Myocyte (in vitro differentiated cells): ENCODE results near the gene HJURP. TPM values are rescaled to one million over a fixed set of nuclear protein-coding genes. Genes with fewer than 3 reads are reported as not detected.
"Not testable (repeated sequence)": the region's sequence is repeated elsewhere in the genome, so short reads cannot be mapped to it uniquely, and the experiment has no call there.

Source experiments
- DNase-seq: peaks from one replicate; pipeline ENCODE4 v3.0.0-alpha.2; 2012; ENCODE audit warnings: low read depth
- polyA plus RNA-seq: library from polyadenylated mRNA; unstranded; fragments of >200 nt; gene quantifications from one replicate; pipeline ENCODE4 v1.2.1, GENCODE V29; 2012; ENCODE audit warnings: missing spikeins
- total RNA-seq: library from RNA; depleted of rRNA; stranded (reverse); fragments of >200 nt; gene quantifications from 2 replicates; pipeline ENCODE4 v1.2.3, GENCODE V29; 2014

Gene HJURP, protein sequence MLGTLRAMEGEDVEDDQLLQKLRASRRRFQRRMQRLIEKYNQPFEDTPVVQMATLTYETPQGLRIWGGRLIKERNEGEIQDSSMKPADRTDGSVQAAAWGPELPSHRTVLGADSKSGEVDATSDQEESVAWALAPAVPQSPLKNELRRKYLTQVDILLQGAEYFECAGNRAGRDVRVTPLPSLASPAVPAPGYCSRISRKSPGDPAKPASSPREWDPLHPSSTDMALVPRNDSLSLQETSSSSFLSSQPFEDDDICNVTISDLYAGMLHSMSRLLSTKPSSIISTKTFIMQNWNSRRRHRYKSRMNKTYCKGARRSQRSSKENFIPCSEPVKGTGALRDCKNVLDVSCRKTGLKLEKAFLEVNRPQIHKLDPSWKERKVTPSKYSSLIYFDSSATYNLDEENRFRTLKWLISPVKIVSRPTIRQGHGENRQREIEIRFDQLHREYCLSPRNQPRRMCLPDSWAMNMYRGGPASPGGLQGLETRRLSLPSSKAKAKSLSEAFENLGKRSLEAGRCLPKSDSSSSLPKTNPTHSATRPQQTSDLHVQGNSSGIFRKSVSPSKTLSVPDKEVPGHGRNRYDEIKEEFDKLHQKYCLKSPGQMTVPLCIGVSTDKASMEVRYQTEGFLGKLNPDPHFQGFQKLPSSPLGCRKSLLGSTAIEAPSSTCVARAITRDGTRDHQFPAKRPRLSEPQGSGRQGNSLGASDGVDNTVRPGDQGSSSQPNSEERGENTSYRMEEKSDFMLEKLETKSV
- total RNA-seq, result 0.62 and 1.4 TPM in 2 replicates
- polyA plus RNA-seq, result 0.29 TPM

DNA sequence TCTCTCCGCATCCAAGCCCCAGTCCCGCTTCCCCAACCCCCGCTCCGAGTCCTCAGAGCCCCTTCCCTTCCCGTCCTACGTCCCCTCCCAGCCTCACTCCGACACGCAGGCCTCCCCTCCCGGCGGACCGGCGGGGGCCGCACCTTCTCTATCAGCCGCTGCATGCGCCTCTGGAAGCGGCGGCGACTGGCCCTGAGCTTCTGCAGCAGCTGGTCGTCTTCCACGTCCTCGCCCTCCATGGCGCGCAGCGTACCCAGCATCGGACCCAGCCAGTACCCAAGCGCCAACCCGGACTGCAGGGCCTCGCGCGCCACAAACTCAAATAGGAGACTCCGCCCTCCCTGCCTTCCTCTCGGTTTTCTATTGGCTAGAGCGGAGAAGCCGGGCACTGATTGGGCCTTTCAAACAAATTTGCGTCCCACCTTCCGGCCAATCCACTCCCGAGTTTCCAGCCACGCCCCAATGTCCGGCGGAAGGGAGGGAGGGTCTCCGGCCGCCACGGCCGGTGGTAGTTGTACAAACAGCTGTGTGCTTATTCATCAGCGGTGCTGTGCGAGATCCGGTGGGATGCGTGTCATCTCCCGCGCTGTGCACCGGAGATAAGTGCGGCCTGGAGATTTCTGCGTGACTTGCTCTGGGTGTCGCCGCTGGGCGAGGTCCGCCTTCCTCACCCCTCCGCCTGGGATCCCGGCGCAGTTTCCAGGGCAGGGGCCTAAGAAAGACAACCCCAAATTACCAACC is at the start of gene HJURP:
Gene HJURP, minus strand, starts transcription at position 295 of the 741 bp plus-strand sequence. Its CDS starts 35 bp downstream, at position 260.
- DNase-seq, result peak; percentile 98

GRCh38 chr2:233901884-233902283 is 47.5 kb upstream of the HJURP start:
- no peak for DNase-seq

DNA sequence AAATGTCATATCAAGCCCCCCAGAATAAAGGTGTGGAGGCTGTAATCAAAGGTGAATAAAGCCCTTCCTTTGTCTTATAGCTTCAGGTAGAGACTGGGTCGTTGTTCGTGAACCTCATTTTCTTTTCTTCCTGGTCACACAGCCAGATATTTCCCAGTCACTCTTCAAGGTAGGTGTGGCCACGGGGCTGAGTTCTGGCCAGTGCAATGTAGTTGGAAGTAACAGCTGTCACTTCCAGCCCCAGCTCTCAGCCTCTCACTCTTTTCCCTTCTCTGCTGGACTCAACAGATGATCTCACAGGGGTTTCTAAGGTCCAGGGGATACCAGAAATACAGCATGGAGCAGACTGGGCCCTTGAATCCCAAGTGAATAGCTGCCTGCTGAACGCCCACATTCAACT is 47.0 kb upstream of the HJURP start:
- peak; percentile 70 for DNase-seq

- not testable (repeated sequence) for DNase-seq
Measured at GRCh38 chr2:233896253-233896652, 41.9 kb upstream of the HJURP start.

DNA sequence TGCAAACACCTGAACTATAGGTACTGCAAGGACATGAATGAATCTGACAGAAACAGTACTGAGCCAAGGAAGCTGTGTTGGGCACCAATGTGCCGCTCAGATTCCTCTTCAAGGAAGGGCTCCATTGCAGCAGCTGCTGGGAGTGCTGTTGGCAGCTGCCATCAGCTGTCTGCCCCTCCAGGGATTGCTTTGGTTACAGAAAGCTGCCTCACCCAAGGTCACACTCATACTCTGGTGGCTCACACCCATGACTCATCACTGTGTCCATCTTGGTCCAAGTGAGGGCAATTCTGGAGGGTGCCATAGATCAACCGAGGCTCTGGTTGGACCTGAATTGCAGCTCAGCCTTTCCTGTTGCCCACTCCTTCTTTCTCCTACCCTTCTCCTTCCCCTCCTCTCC is 38.5 kb upstream of the HJURP start:
- DNase-seq, result peak; percentile 93

DNA sequence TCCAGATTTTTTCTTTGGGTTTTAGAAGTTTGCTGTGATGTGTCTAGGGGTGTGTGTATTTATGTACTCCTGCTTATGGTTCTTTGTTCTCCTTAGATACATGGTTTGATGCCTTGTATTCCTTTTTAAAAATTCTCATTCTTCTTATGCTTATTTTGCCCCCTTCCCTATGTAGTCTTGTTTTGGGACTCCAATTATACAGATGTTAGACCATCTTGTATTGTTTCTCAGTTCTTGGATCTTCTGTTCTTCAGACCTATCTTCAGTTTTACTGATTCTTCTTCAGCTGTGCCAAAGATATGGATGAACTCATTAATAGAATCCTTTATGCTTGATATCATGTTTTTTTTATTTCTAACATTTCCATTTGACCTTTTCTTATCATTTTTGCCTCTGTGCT is 28.0 kb upstream of the HJURP start:
- DNase-seq, result no peak

GRCh38 chr2:233872125-233872524 is 17.8 kb upstream of the HJURP start:
- DNase-seq, result not testable (repeated sequence)

DNA sequence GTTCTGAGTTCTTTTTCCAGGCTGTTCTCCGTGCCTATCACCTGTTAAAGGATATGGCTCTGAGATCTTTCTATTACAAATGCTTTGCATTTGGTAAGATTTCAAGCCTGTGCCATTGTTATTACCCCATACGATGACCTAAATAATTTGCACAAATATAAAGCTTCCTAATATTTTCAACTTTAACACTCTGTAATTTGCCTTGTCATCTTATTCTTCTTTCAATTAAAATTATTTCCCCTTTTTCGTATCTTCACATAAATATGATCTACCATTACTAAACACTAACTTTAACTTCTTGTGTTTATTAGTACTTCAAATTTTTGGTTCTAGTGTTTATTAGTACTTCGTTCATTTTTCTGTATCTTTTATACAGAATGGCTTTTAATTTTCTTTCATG is 17.1 kb upstream of the HJURP start:
- no peak for DNase-seq

DNA sequence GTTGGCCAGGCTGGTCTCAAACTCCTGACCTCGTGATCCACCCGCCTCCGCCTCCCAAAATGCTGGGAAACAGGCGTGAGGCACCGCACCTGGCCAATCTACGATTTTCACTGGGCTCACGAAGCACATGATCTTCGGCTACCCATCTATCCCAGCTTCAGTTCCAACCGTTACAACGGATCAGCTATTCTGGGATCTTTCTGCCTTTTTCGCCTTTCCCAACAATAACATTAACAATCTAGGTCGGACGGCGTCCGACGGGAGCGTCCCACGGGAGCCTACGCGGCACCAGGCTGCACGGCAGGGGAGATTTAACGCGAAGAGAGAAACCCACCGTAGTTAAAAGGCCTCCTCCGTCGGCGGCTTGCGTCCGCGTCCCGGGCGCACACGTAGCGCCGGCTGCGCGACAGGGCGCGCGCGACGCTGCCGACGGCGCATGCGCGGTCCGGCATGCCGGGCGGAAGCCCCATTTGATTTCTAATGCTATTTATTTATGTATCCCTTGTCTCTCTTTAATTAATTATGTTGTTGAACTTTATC is 13.7 kb upstream of the HJURP start, which contains the start of gene MSL3B:
Gene MSL3B, minus strand, starts transcription at position 394 of the 540 bp plus-strand sequence.
- DNase-seq, result no peak

- no peak for DNase-seq
Measured at GRCh38 chr2:233866479-233866878, 12.1 kb upstream of the HJURP start.

- no peak for DNase-seq
Measured at GRCh38 chr2:233865838-233866237, 11.5 kb upstream of the HJURP start.

GRCh38 chr2:233862261-233862768 is 8.0 kb upstream of the HJURP start:
- no peak for DNase-seq

- DNase-seq, result no peak
Measured at GRCh38 chr2:233858331-233858730, 4.0 kb upstream of the HJURP start.

DNA sequence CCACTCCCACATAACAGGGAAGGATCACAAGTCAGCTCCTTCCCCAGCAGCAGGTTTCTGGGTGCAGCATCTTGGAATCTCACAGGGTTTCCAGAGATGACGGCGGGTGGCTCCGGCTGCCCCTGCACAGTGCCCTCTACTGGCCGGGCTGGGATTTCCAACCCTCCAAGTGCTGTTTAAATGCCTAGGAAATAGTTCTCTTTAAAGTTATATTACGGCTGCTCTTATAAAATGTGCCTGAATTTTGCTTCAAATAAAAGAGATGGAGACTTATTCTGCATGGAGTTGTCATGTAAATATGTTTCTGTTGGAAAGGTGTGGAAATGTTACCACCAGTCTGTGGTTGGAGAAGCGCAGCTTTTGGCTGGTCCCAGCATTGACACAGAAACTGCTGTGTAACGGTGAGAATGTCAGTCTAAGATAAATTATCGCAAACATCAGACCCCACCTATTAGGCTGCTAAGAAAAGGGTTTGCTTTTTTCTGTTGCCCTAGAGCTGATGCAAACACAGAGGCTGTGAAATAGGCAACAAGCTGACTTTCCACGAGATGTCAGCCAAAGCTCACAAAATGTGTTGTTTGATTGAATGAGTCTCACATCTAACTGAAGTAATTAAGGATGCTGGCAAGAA is 3.3 kb upstream of the HJURP start:
- peak; percentile 31 for DNase-seq

- no peak for DNase-seq
Measured at GRCh38 chr2:233856184-233856583, 1.8 kb upstream of the HJURP start.

DNA sequence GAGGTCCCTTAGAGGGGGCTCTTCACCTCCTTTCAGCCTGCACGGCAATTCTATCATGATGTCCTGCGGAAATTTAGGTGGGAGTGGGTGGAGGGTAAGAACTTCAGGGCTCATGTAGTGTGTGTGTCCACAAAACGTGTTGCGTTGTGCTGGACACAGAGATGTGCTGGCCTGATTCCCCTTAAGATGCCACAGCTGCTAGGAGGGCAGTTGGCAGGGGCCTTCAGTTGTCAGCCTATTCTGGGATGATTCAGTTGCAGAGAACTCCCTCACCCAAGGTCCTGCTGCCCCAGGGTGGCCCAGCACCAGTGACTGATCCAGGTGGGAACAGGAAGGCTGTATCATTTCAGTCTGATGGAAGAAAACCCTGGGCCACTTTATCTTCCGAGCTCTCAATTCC is 1.0 kb upstream of the HJURP start:
- DNase-seq, result peak; percentile 90

GRCh38 chr2:233853883-233854240 is 473 bp downstream of the HJURP start:
- no peak for DNase-seq

- no peak for DNase-seq
Measured at GRCh38 chr2:233853353-233853752, 982 bp downstream of the HJURP start.

GRCh38 chr2:233852056-233852455 is 2.3 kb downstream of the HJURP start:
- DNase-seq, result no peak

DNA sequence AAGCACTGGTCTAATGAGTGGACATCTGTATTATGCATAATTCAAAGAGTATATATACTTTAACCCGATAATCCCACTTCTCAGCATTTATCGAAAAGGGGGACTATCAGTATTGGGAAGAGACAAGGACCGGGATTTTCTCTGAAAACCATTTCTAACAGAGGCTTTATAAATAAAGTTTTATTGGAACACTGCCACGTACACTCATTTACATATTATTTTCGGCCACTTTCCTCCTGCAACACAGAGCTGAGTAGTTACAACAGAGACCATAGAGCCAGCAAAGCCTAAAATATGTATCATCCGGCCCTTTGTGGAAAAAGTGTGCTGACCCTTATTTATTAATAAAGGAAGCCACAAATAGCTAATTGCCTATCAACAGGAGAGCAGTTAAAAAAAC is 3.2 kb downstream of the HJURP start:
- no peak for DNase-seq

- no peak for DNase-seq
Measured at GRCh38 chr2:233850745-233851144, 3.6 kb downstream of the HJURP start.
